RWPE1 (cell line): ENCODE results near the gene PARP4.
"Not testable (repeated sequence)": the region's sequence is repeated elsewhere in the genome, so short reads cannot be mapped to it uniquely, and the experiment has no call there.

Experiments used
- CTCF ChIA-PET: fragments of 350-600 bp; sonication (Branson Sonifier 250); formaldehyde crosslinking; extraction: SDS; loops from one replicate; lab custom pipeline; 2021; lab: Yijun Ruan, JAX
- POLR2A ChIA-PET: fragments of 400-600 bp; formaldehyde crosslinking; extraction: SDS; loops from one replicate; lab custom pipeline; 2020; ENCODE audit warnings: antibody characterized with exemption; ENCODE audit not compliant: low non-redundant PET; lab: Yijun Ruan, JAX
- DNase-seq: peaks from one replicate; pipeline ENCODE4 v3.0.0; 2012; ENCODE audit warnings: low spot score
- H3K27ac ChIP-seq: fragments of 450-650 bp; 2 replicates; pipeline ENCODE4 v1.5.1; 2017
- TF ChIP-seq, protein P1 (sequence below): fragments of 450-650 bp; conservative IDR thresholded peaks from 2 replicates; pipeline ENCODE4 v1.5.1; 2017; ENCODE audit warnings: low read depth, mild to moderate bottlenecking

Gene PARP4

DNA sequence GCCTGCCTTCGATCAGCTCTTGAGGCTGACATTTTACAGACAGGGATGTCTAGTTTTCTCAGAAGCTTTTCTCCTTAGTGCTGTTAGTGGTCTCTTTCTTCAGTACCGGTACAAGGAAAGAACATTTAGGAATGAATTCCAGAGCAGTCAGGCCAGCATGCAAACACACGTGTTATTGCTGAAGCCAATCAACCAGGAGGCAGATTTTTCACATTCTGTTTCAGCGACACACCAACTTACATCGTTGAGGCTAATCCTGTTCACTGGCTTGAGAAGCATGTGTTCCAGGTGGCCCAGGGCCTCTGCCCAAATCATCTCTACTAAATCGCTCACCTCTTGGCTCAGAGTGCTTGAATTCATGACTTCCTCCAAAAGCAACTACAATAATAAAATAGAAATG lies 19.2 kb downstream of the PARP4 start:
- no peak overlapping the region for H3K27ac ChIP-seq
- POLR2A ChIA-PET: no interaction called here
- no peak for DNase-seq
- CTCF ChIA-PET: no interaction called here
- TF ChIP-seq, protein P1, sequence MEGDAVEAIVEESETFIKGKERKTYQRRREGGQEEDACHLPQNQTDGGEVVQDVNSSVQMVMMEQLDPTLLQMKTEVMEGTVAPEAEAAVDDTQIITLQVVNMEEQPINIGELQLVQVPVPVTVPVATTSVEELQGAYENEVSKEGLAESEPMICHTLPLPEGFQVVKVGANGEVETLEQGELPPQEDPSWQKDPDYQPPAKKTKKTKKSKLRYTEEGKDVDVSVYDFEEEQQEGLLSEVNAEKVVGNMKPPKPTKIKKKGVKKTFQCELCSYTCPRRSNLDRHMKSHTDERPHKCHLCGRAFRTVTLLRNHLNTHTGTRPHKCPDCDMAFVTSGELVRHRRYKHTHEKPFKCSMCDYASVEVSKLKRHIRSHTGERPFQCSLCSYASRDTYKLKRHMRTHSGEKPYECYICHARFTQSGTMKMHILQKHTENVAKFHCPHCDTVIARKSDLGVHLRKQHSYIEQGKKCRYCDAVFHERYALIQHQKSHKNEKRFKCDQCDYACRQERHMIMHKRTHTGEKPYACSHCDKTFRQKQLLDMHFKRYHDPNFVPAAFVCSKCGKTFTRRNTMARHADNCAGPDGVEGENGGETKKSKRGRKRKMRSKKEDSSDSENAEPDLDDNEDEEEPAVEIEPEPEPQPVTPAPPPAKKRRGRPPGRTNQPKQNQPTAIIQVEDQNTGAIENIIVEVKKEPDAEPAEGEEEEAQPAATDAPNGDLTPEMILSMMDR: no peak

GRCh38 chr13:24491845-24492244 lies 20.7 kb downstream of the PARP4 start:
- H3K27ac ChIP-seq: no peak overlapping the region
- DNase-seq: no peak
- ChIA-PET POLR2A (no interaction called here), CTCF (interaction anchor here (0.6 kb wide), 1 partner anchor 338 kb away, joined by 4 read pairs; no protein-coding TSS in a partner anchor)
- TF ChIP-seq, protein P1: no peak

GRCh38 chr13:24489721-24490120 lies 22.9 kb downstream of the PARP4 start:
- DNase-seq: no peak
- ChIA-PET POLR2A (no interaction called here), CTCF (no interaction called here)
- H3K27ac ChIP-seq: no peak overlapping the region
- TF ChIP-seq, protein P1: no peak

GRCh38 chr13:24488092-24488491 lies 24.5 kb downstream of the PARP4 start:
- DNase-seq, POLR2A ChIA-PET, CTCF ChIA-PET, H3K27ac ChIP-seq: not testable (repeated sequence)

GRCh38 chr13:24486017-24486657 lies 26.4 kb downstream of the PARP4 start:
- CTCF ChIA-PET, H3K27ac ChIP-seq, POLR2A ChIA-PET, DNase-seq: not testable (repeated sequence)

DNA sequence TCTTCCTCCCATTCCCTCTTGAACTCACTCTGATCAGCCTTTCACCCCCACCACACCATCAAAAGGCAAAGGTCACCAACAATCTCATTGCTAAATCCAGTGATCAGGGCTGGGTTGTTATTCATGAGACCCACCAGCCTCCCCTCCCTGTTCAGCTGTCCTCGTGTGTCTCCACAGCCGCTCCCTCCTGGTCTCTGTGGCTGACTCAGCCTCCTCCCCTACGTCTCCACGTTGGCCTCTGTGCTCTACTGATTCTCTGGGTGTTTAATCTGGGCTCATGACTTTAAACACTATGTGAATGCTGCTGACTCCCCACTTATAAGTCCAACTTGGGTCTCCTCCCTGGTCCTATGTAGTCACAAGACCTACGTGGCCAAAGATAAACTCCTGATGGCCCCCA lies 38.9 kb downstream of the PARP4 start:
- no peak for DNase-seq
- TF ChIP-seq, protein P1: no peak
- ChIA-PET POLR2A (no interaction called here), CTCF (no interaction called here)
- H3K27ac ChIP-seq: no peak overlapping the region

GRCh38 chr13:24472129-24472528 lies 40.4 kb downstream of the PARP4 start:
- DNase-seq, POLR2A ChIA-PET, H3K27ac ChIP-seq: not testable (repeated sequence)
- CTCF ChIA-PET: interaction anchor here (1.0 kb wide), 1 partner anchor 19 kb away, joined by 3 read pairs; no protein-coding TSS in a partner anchor

GRCh38 chr13:24463078-24463477 lies 49.5 kb downstream of the PARP4 start:
- DNase-seq: no peak
- no peak overlapping the region for H3K27ac ChIP-seq
- ChIA-PET POLR2A (no interaction called here), CTCF (interaction anchor here (0.7 kb wide), 1 partner anchor 505 kb away, joined by 3 read pairs; no protein-coding TSS in a partner anchor)
- TF ChIP-seq, protein P1: no peak
